Caco-2 (cell line): ENCODE results near the gene PLET1. TPM values are rescaled to one million over a fixed set of nuclear protein-coding genes. Genes with fewer than 3 reads are reported as not detected.

Experiments
- BruUV-seq: library from RNA; stranded (reverse); fragments of 400-500 nt; replicated peaks from 2 replicates; lab custom pipeline; 2021; lab: Mats Ljungman, UMichigan
- CTCF ChIA-PET: fragments of 300-600 bp; sonication (Branson Sonifier 250); formaldehyde crosslinking; loops from one replicate; lab custom pipeline; 2022; ENCODE audit warnings: antibody characterized with exemption; lab: Charles Lee
- POLR2A ChIA-PET: fragments of 300-600 bp; sonication (Branson Sonifier 250); formaldehyde crosslinking; loops from one replicate; lab custom pipeline; 2022; ENCODE audit warnings: antibody characterized with exemption; lab: Charles Lee
- DNase-seq, 2 experiments: peaks; one replicate each; pipeline versions ENCODE4 v3.0.0 to v3.0.0-alpha.2; 2020 to 2022
- H3K27me3 ChIP-seq: replicated peaks from 2 replicates; pipeline ENCODE4 v1.6.0; 2011; ENCODE audit warnings: low read length; ENCODE audit not compliant: control insufficient read depth, insufficient read depth
- H3K36me3 ChIP-seq: 2 replicates; pipeline ENCODE4 v1.5.1; 2011; ENCODE audit warnings: low read length; ENCODE audit not compliant: control insufficient read depth, insufficient read depth
- H3K4me1 ChIP-seq: fragments of 250-450 bp; sonication (Bioruptor Pico); 2 replicates; pipeline ENCODE4 v1.5.1; 2020; ENCODE audit warnings: mild to moderate bottlenecking
- H3K4me3 ChIP-seq: 2 replicates; pipeline ENCODE4 v1.5.1; 2011; ENCODE audit warnings: low read depth, mild to moderate bottlenecking, control low read depth, low read length
- H3K9me3 ChIP-seq: fragments of 250-450 bp; sonication (Bioruptor Pico); 2 replicates; pipeline ENCODE4 v1.5.1; 2020; ENCODE audit warnings: mild to moderate bottlenecking, moderate library complexity
- H3K27ac Mint-ChIP-seq: one replicate; pipeline ENCODE4 v1.8.0; 2022; ENCODE audit warnings: mixed read lengths; ENCODE audit not compliant: unreplicated experiment
- H3K27me3 Mint-ChIP-seq: one replicate; pipeline ENCODE4 v1.8.0; 2022; ENCODE audit warnings: mixed read lengths; ENCODE audit not compliant: insufficient read depth, unreplicated experiment
- H3K36me3 Mint-ChIP-seq: one replicate; pipeline ENCODE4 v1.8.0; 2022; ENCODE audit warnings: mild to moderate bottlenecking, mixed read lengths; ENCODE audit not compliant: insufficient read depth, unreplicated experiment
- H3K4me1 Mint-ChIP-seq: one replicate; pipeline ENCODE4 v1.8.0; 2022; ENCODE audit warnings: low read depth, mixed read lengths; ENCODE audit not compliant: unreplicated experiment
- H3K4me3 Mint-ChIP-seq: one replicate; pipeline ENCODE4 v1.8.0; 2022; ENCODE audit warnings: mild to moderate bottlenecking, moderate library complexity, mixed read lengths; ENCODE audit not compliant: unreplicated experiment
- H3K9me3 Mint-ChIP-seq: one replicate; pipeline ENCODE4 v1.8.0; 2022; ENCODE audit warnings: mixed read lengths; ENCODE audit not compliant: unreplicated experiment
- CTCF ChIP-seq, 2 experiments: fragments of 200-600 bp in 1 of 2; IDR thresholded peaks; 1 replicate in 1 of 2; 2 replicates in 1 of 2; pipeline versions ENCODE4 v1.5.1 to v1.8.0; 2011 to 2022; ENCODE audit warnings: antibody characterized with exemption in 1 of 2, control low read depth in 1 of 2, inconsistent platforms in 1 of 2, low read depth in 1 of 2, low read length in 1 of 2, mild to moderate bottlenecking in 1 of 2, moderate library complexity in 1 of 2; ENCODE audit not compliant: insufficient read depth in 1 of 2, severe bottlenecking in 1 of 2, unreplicated experiment in 1 of 2
- intact Hi-C: fragments of 100-400 bp; cut with micrococcal nuclease; formaldehyde crosslinking; loops from one replicate; pipeline ENCODE4 v1.10.0; 2022; ENCODE audit not compliant: unreplicated experiment
- total RNA-seq: library from RNA; stranded (reverse); gene quantifications from 2 replicates; pipeline ENCODE4 v1.2.3, GENCODE V29; 2022

Gene PLET1
- total RNA-seq, 1 experiment from 2014 or later = not detected

- no TSS peak for BruUV-seq
- no peak for DNase-seq
- Histone ChIP-seq H3K9me3 (0 out of 2 replicates have a peak, but pooled peaks cover 5% of the 10 kb centered on the region), H3K4me3 (no peak overlapping the region), H3K27me3 (no peaks in the 10 kb centered on the region), H3K4me1 (peaks cover 13% of the 10 kb centered on the region), H3K36me3 (no peaks in the 10 kb centered on the region)
- ChIA-PET CTCF (no interaction called here), POLR2A (no interaction called here)
- H3K27ac Mint-ChIP-seq = no peak overlapping the region
- H3K4me1 Mint-ChIP-seq = peaks cover 13% of the 10 kb centered on the region
- intact Hi-C loops = loop anchor here (10.0 kb wide), 1 partner anchor 243 kb away; no protein-coding TSS in a partner anchor
- no peak for TF ChIP-seq CTCF (IDR thresholded peaks at IDR 0.05; ENCODE audit: insufficient read depth in 1 of 2, low read depth in 1 of 2, low read length in 1 of 2, severe bottlenecking in 1 of 2, unreplicated experiment in 1 of 2)
- peaks cover 6% of the 10 kb centered on the region for H3K27me3 Mint-ChIP-seq
- H3K4me3 Mint-ChIP-seq = no peak overlapping the region
- no peaks in the 10 kb centered on the region for H3K36me3 Mint-ChIP-seq
- H3K9me3 Mint-ChIP-seq = no peaks in the 10 kb centered on the region
These were observed 49.1 kb downstream of the PLET1 start for GRCh38 chr11:112211536-112211935.

GRCh38 chr11:112210890-112211289, 49.8 kb downstream of the PLET1 start:
- no peak for TF ChIP-seq CTCF (IDR thresholded peaks at IDR 0.05; ENCODE audit: insufficient read depth in 1 of 2, low read depth in 1 of 2, low read length in 1 of 2, severe bottlenecking in 1 of 2, unreplicated experiment in 1 of 2)
- 0 out of 2 replicates have a peak, but pooled peaks cover 8% of the 10 kb centered on the region for H3K9me3 ChIP-seq
- H3K4me3 Mint-ChIP-seq = no peak overlapping the region
- no peaks in the 10 kb centered on the region for H3K9me3 Mint-ChIP-seq
- H3K36me3 Mint-ChIP-seq = no peaks in the 10 kb centered on the region
- H3K27me3 ChIP-seq = no peaks in the 10 kb centered on the region
- H3K4me1 ChIP-seq = peaks cover 13% of the 10 kb centered on the region
- no peak overlapping the region for H3K27ac Mint-ChIP-seq
- intact Hi-C loops = loop anchor here (10.0 kb wide), 1 partner anchor 244 kb away; no protein-coding TSS in a partner anchor
- POLR2A ChIA-PET = no interaction called here
- DNase-seq = no peak
- peaks cover 7% of the 10 kb centered on the region for H3K4me1 Mint-ChIP-seq
- BruUV-seq = no TSS peak
- CTCF ChIA-PET = no interaction called here
- H3K27me3 Mint-ChIP-seq = peaks cover 6% of the 10 kb centered on the region
- no peaks in the 10 kb centered on the region for H3K36me3 ChIP-seq
- no peak overlapping the region for H3K4me3 ChIP-seq

GRCh38 chr11:112206071-112206470, 54.6 kb downstream of the PLET1 start:
- no peak overlapping the region for H3K27ac Mint-ChIP-seq
- no peak overlapping the region for H3K4me3 Mint-ChIP-seq
- H3K36me3 Mint-ChIP-seq = no peaks in the 10 kb centered on the region
- ChIA-PET POLR2A (no interaction called here), CTCF (no interaction called here)
- no peak for DNase-seq
- intact Hi-C loops = no loop called here
- Histone ChIP-seq H3K36me3 (no peaks in the 10 kb centered on the region), H3K9me3 (0 out of 2 replicates have a peak, but pooled peaks cover 8% of the 10 kb centered on the region), H3K4me3 (no peak overlapping the region), H3K27me3 (no peaks in the 10 kb centered on the region), H3K4me1 (no peaks in the 10 kb centered on the region)
- H3K4me1 Mint-ChIP-seq = no peaks in the 10 kb centered on the region
- TF ChIP-seq CTCF (IDR thresholded peaks at IDR 0.05; ENCODE audit: insufficient read depth in 1 of 2, low read depth in 1 of 2, low read length in 1 of 2, severe bottlenecking in 1 of 2, unreplicated experiment in 1 of 2) = no peak
- H3K27me3 Mint-ChIP-seq = peaks cover 8% of the 10 kb centered on the region
- no peaks in the 10 kb centered on the region for H3K9me3 Mint-ChIP-seq
- no TSS peak for BruUV-seq
